Uterus (tissue), 2 donors: Measurements from ENCODE around the gene SARDH.

Source experiments
- CTCF ChIP-seq, 4 experiments: fragments of 200-600 bp in 2 of 4; fragments of 450-650 bp in 2 of 4; sonication (generic) in 2 of 4; IDR thresholded peaks; one replicate each; pipeline ENCODE4 v1.5.1; 2016 to 2019; ENCODE audit warnings: antibody characterized with exemption in 4 of 4, mild to moderate bottlenecking in 2 of 4, moderate library complexity in 1 of 4
- POLR2A ChIP-seq, 2 donors: fragments of 450-650 bp; IDR thresholded peaks; one replicate each; pipeline ENCODE4 v1.6.1; 2016; ENCODE audit warnings: antibody characterized with exemption in 2 of 2, mild to moderate bottlenecking in 1 of 2, moderate library complexity in 1 of 2

GRCh38 chr9:133706307-133707050 lies 31.7 kb downstream of the SARDH start:
- TF ChIP-seq CTCF (IDR thresholded peaks at IDR 0.05) (no peak), POLR2A (IDR thresholded peaks at IDR 0.05) (no peak)
